HepG2 (cell line): ENCODE data around the gene HMCN2. TPM values are rescaled to one million over a fixed set of nuclear protein-coding genes. Genes with fewer than 3 reads are reported as not detected.

ENCODE experiments used
- ATAC-seq: fragments of 200-7000 bp; cut with Tn5 transposase; 3 replicates; pipeline ENCODE4 v1.9.1; 2020; ENCODE audit warnings: mild to moderate bottlenecking, moderate library complexity
- BruUV-seq: library from RNA; stranded (reverse); fragments of 400-500 nt; replicated peaks from 2 replicates; lab custom pipeline; 2021; lab: Mats Ljungman, UMichigan
- CTCF ChIA-PET: fragments of 300-600 bp; formaldehyde crosslinking; extraction: SDS; loops from one replicate; lab custom pipeline; 2021; ENCODE audit warnings: low total read pairs, inconsistent platforms, low intra/inter-chr PET ratio; lab: Yijun Ruan, JAX
- POLR2A ChIA-PET: fragments of 350-600 bp; sonication (Branson Sonifier 250); formaldehyde crosslinking; loops from one replicate; lab custom pipeline; 2020; ENCODE audit warnings: antibody characterized with exemption, inconsistent platforms; lab: Yijun Ruan, JAX
- DNase-seq: peaks from one replicate; pipeline ENCODE4 v3.0.0-alpha.2; 2015; ENCODE audit warnings: low spot score
- FAIRE-seq: peaks from 3 replicates; lab custom pipeline; 2011; peaks lifted over from hg19 to GRCh38; lab: Jason Lieb, UNC
- H2AFZ ChIP-seq: one replicate; pipeline ENCODE4 v1.6.1; 2011; ENCODE audit warnings: low read length, inconsistent platforms
- H3K27ac ChIP-seq: fragments of 300-600 bp; 3 replicates; pipeline ENCODE4 v1.8.0; 2011; ENCODE audit warnings: mixed run types, mild to moderate bottlenecking, mixed read lengths, low read length, inconsistent platforms; ENCODE audit not compliant: insufficient read depth; ENCODE audit errors: extremely low read length
- H3K27me3 ChIP-seq, 2 experiments: fragments of 200-600 bp in 1 of 2; 2 replicates in 1 of 2; 3 replicates in 1 of 2; pipeline versions ENCODE4 v1.6.0 to v1.8.0; 2011; ENCODE audit warnings: low read length in 2 of 2, mild to moderate bottlenecking in 2 of 2, moderate library complexity in 2 of 2, inconsistent platforms in 1 of 2; ENCODE audit not compliant: insufficient read depth in 2 of 2, control insufficient read depth in 1 of 2
- H3K36me3 ChIP-seq, 2 experiments: fragments of 200-600 bp in 1 of 2; replicated peaks in 1 of 2; 2 replicates in 1 of 2; 3 replicates in 1 of 2; pipeline versions ENCODE4 v1.5.1 to v1.8.0; 2011; ENCODE audit warnings: low read length in 2 of 2, inconsistent platforms in 1 of 2; ENCODE audit not compliant: insufficient read depth in 2 of 2, control insufficient read depth in 1 of 2
- H3K4me1 ChIP-seq: 2 replicates; pipeline ENCODE4 v1.5.1; 2012; ENCODE audit warnings: low read length, inconsistent platforms; ENCODE audit not compliant: insufficient read depth
- H3K4me2 ChIP-seq: 2 replicates; pipeline ENCODE4 v1.6.0; 2011; ENCODE audit warnings: low read depth, low read length, inconsistent platforms
- H3K4me3 ChIP-seq, 3 experiments: fragments of 200-600 bp in 1 of 3; sonication (generic), shearing (Covaris generic) in 1 of 3; replicated peaks in 1 of 3; 2 replicates each; pipeline ENCODE4 v1.5.1; 2011 to 2016; ENCODE audit warnings: low read length in 3 of 3, inconsistent platforms in 2 of 3, low read depth in 2 of 3, mild to moderate bottlenecking in 2 of 3, control low read depth in 1 of 3, mixed read lengths in 1 of 3; ENCODE audit not compliant: insufficient read depth in 1 of 3
- H3K79me2 ChIP-seq: one replicate; pipeline ENCODE4 v1.6.1; 2011; ENCODE audit warnings: low read length, inconsistent platforms; ENCODE audit not compliant: insufficient read depth
- H3K9ac ChIP-seq: 2 replicates; pipeline ENCODE4 v1.6.0; 2011; ENCODE audit warnings: mild to moderate bottlenecking, low read depth, low read length, inconsistent platforms; ENCODE audit not compliant: insufficient read depth
- H3K9me3 ChIP-seq: 2 replicates; pipeline ENCODE4 v1.5.1; 2012; ENCODE audit warnings: mild to moderate bottlenecking, low read length
- H4K20me1 ChIP-seq: 2 replicates; pipeline ENCODE4 v1.6.0; 2011; ENCODE audit warnings: inconsistent platforms, mild to moderate bottlenecking, low read length, moderate library complexity; ENCODE audit not compliant: insufficient read depth
- DR1 ChIP-seq: sonication (generic); formaldehyde crosslinking; IDR thresholded peaks from 2 replicates; pipeline ENCODE4 v1.8.0; 2021; ENCODE audit warnings: mild to moderate bottlenecking, missing genetic modification reagents, inconsistent platforms
- REL ChIP-seq: sonication (generic); formaldehyde crosslinking; conservative IDR thresholded peaks from 2 replicates; pipeline ENCODE4 v1.8.0; 2022; ENCODE audit warnings: mild to moderate bottlenecking, missing genetic modification reagents, moderate library complexity
- SAFB2 ChIP-seq: sonication (generic); formaldehyde crosslinking; IDR thresholded peaks from 2 replicates; pipeline ENCODE4 v1.5.1; 2020; ENCODE audit warnings: missing genetic modification reagents, low read depth, mild to moderate bottlenecking, borderline replicate concordance
- ZNF296 ChIP-seq: sonication (generic); formaldehyde crosslinking; conservative IDR thresholded peaks from 2 replicates; pipeline ENCODE4 v1.5.0; 2020; ENCODE audit warnings: mild to moderate bottlenecking, missing genetic modification reagents
- WGBS: methylation state at CpG from one replicate; pipeline ENCODE4 v1.1.6; 2017; ENCODE audit warnings: low lambda C conversion rate; 5-methylcytosine and 5-hydroxymethylcytosine counted together
- in situ Hi-C: cut with HindIII; loops from 2 replicates; pipeline ENCODE4 v1.10.0; 2017; ENCODE audit warnings: low pct_unique_long_range_greater_than_20kb; ENCODE audit not compliant: extremely low pct_ligation_motif_present
- intact Hi-C: fragments of 100-400 bp; cut with micrococcal nuclease; formaldehyde crosslinking; loops from one replicate; pipeline ENCODE4 v1.10.0; 2022; ENCODE audit not compliant: unreplicated experiment
- polyA plus RNA-seq, 8 experiments: library from polyadenylated mRNA; depleted of rRNA in 3 of 8; stranded (reverse) in 7 of 8; unstranded in 1 of 8; fragments of >200 nt; fragmentation: Illumina TruSeq in 4 of 8; extraction: Trizol in 4 of 8; gene quantifications; 2 replicates each; pipeline versions ENCODE4 v1.2.1 to v1.2.3, GENCODE V29; 2011 to 2016; ENCODE audit warnings: low read depth in 4 of 8, missing spikeins in 1 of 8, mixed read lengths in 1 of 8; ENCODE audit not compliant: insufficient read depth in 1 of 8
- total RNA-seq, 5 experiments: library from RNA; depleted of rRNA; stranded (reverse); fragments of >200 nt; fragmentation: Illumina TruSeq; extraction: Trizol; gene quantifications; 2 replicates each; pipeline ENCODE4 v1.2.3, GENCODE V29; 2016; ENCODE audit warnings: low read depth in 1 of 5
- TF ChIP-seq, protein P1 (sequence below): sonication (generic); formaldehyde crosslinking; IDR thresholded peaks from 2 replicates; pipeline ENCODE4 v1.5.0; 2020; ENCODE audit warnings: mild to moderate bottlenecking, missing genetic modification reagents, moderate library complexity
- TF ChIP-seq, protein P2 (sequence below): sonication (generic); formaldehyde crosslinking; IDR thresholded peaks from 2 replicates; pipeline ENCODE4 v1.5.1; 2020; ENCODE audit warnings: mild to moderate bottlenecking, moderate library complexity, missing genetic modification reagents

HMCN2 gene
- total and polyA plus RNA-seq, 2 of the 13 experiments (the other 11 are each of a cell fraction or from before 2014, with no cell fraction given) = 0.09 TPM; not detected in 1

DNA sequence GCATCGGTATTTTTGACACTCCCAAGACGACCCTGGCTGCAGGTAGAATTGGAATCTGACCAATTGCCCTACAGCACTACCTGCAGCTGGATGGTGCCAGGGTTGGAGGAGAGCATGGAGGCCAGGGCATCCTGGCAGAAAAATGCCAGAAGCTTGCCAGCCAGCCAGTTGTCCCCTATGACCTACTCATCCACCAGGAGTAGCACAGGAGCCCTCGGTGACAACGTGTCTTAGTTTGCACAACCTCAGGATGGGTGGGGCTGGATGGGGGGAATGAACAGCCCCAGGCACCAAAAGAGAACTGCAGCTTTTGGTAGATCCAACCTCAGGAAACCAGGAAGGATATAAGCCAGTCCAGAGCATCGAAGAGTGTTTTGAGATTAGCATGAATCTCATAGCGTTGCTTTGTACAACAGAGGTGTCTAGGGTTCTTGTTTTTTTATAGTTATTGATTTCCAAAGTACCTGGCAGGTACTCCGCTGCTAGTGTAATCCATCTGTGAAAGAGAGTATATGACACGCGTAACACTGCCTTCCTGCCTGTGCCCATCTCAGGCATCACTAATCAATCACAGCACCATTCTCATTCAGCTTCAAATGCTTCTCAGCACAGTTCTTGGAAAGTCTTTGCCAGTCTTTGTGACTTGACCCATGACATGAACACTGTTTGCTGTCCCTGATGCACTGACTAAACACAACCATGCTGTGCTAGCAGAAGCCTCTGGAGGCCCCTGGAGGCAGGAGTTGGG lies 142.5 kb downstream of the HMCN2 start:
- BruUV-seq = no TSS peak
- no peak overlapping the region for H2AFZ ChIP-seq
- POLR2A ChIA-PET = no interaction called here
- no peaks in the 10 kb centered on the region for H3K9me3 ChIP-seq
- FAIRE-seq (no peak), DNase-seq (no peak)
- H3K36me3 ChIP-seq = no peaks in the 10 kb centered on the region
- H3K4me2 ChIP-seq = no peak overlapping the region
- intact Hi-C loops = no loop called here
- peaks cover 5 to 16% of the 10 kb centered on the region in 2 experiments; a peak in 2 of 5 replicates for H3K27me3 ChIP-seq
- no peak overlapping the region for H3K4me3 ChIP-seq
- no peak for TF ChIP-seq DR1 (CRISPR knock-in tag)
- TF ChIP-seq, all 625 proteins: peak for 0
- no peak overlapping the region for H3K27ac ChIP-seq
- H3K79me2 ChIP-seq = no peaks in the 10 kb centered on the region
- in situ Hi-C loops = no loop called here
- H4K20me1 ChIP-seq = no peaks in the 10 kb centered on the region
- CTCF ChIA-PET = no interaction called here
- 55% methylated on average over 7 of the region's 9 CpGs for WGBS
- H3K9ac ChIP-seq = no peak overlapping the region
- no peak for ATAC-seq
- H3K4me1 ChIP-seq = no peaks in the 10 kb centered on the region

DNA sequence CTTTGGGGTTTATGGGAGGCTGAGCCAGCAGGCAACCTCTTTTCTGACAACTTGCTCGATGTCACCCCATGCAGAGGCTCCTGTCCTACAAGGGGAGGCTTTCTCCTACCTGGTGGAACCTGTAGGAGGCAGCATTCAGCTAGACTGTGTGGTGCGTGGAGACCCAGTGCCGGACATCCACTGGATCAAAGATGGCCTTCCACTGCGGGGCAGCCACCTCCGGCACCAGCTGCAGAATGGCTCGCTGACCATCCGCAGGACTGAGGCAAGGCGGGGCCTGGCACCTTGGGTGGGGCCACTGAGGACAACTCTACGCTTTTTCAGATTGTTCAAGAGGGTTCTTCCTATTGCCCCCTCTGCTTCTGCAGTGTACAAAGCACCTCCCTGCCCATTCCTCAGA lies 143.1 kb downstream of the HMCN2 start:
- no peak for TF ChIP-seq SAFB2 (CRISPR knock-in tag)
- TF ChIP-seq, protein P1, sequence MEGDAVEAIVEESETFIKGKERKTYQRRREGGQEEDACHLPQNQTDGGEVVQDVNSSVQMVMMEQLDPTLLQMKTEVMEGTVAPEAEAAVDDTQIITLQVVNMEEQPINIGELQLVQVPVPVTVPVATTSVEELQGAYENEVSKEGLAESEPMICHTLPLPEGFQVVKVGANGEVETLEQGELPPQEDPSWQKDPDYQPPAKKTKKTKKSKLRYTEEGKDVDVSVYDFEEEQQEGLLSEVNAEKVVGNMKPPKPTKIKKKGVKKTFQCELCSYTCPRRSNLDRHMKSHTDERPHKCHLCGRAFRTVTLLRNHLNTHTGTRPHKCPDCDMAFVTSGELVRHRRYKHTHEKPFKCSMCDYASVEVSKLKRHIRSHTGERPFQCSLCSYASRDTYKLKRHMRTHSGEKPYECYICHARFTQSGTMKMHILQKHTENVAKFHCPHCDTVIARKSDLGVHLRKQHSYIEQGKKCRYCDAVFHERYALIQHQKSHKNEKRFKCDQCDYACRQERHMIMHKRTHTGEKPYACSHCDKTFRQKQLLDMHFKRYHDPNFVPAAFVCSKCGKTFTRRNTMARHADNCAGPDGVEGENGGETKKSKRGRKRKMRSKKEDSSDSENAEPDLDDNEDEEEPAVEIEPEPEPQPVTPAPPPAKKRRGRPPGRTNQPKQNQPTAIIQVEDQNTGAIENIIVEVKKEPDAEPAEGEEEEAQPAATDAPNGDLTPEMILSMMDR = peak; percentile 26; the same call in 1 of the 2 replicates
- TF ChIP-seq, protein P2, sequence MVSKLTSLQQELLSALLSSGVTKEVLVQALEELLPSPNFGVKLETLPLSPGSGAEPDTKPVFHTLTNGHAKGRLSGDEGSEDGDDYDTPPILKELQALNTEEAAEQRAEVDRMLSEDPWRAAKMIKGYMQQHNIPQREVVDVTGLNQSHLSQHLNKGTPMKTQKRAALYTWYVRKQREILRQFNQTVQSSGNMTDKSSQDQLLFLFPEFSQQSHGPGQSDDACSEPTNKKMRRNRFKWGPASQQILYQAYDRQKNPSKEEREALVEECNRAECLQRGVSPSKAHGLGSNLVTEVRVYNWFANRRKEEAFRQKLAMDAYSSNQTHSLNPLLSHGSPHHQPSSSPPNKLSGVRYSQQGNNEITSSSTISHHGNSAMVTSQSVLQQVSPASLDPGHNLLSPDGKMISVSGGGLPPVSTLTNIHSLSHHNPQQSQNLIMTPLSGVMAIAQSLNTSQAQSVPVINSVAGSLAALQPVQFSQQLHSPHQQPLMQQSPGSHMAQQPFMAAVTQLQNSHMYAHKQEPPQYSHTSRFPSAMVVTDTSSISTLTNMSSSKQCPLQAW = no peak
- no peak for TF ChIP-seq REL (CRISPR knock-in tag)
- TF ChIP-seq ZNF296 (CRISPR knock-in tag) = no peak
- Histone ChIP-seq H3K4me2 (no peak overlapping the region), H3K27ac (no peak overlapping the region), H3K36me3 (no peaks in the 10 kb centered on the region), H2AFZ (no peak overlapping the region), H3K79me2 (no peaks in the 10 kb centered on the region), H3K27me3 (peaks cover 5 to 12% of the 10 kb centered on the region in 2 experiments; a peak in 2 of 5 replicates), H3K9me3 (no peaks in the 10 kb centered on the region), H3K9ac (no peak overlapping the region), H4K20me1 (no peaks in the 10 kb centered on the region), H3K4me3 (no peak overlapping the region), H3K4me1 (no peaks in the 10 kb centered on the region)
- DNase-seq = no peak
- ATAC-seq = no peak
- CTCF ChIA-PET = no interaction called here
- BruUV-seq = no TSS peak
- no peak for FAIRE-seq
- POLR2A ChIA-PET = no interaction called here
- in situ Hi-C loops (no loop called here), intact Hi-C loops (no loop called here)
- WGBS = no CpG with 5 or more reads among the region's 9 CpGs
